GM18951 (cell line): ENCODE results near the gene SLC27A1.

Experiments
- POLR2A ChIP-seq: IDR thresholded peaks from 4 replicates; pipeline ENCODE4 v1.6.1; 2011; ENCODE audit warnings: mild to moderate bottlenecking; ENCODE audit not compliant: insufficient read length, insufficient read depth; ENCODE audit errors: extremely low read depth
- in situ Hi-C: fragments of 300-500 bp; cut with MboI; formaldehyde crosslinking; loops from one replicate; pipeline ENCODE4 v1.12.0; 2022; ENCODE audit warnings: low sequenced_read_pairs, mixed read lengths, inconsistent platforms; ENCODE audit not compliant: unreplicated experiment

SLC27A1 gene

GRCh38 chr19:17554968-17555479 is 84.7 kb downstream of the SLC27A1 start:
- TF ChIP-seq POLR2A: no peak
- in situ Hi-C loops: no loop called here

GRCh38 chr19:17555480-17555928 is 85.2 kb downstream of the SLC27A1 start, which contains the start of gene COLGALT1:
COLGALT1 (plus strand) TSS chr19:17555649; CDS start chr19:17555714, 65 bp downstream.
- TF ChIP-seq POLR2A: peak; percentile 67
- in situ Hi-C loops: no loop called here
